Cerebellar cortex (tissue), 1 donor: ENCODE data around the gene YIPF7.
A peak's percentile ranks its signal among the peaks of the same experiment; 100 is the strongest.

Experiments used
- DNase-seq: peaks from one replicate; pipeline ENCODE4 v3.0.0-alpha.2; 2015; ENCODE audit warnings: low spot score

Gene YIPF7

GRCh38 chr4:44651425-44651824 lies at the start of gene YIPF7:
Gene YIPF7 (minus strand): TSS chr4:44651625. CDS start chr4:44650100, 1,525 bp downstream.
- peak; percentile 84 for DNase-seq

- DNase-seq, result no peak
Observed at GRCh38 chr4:44701037-44701436, 49.6 kb upstream of the YIPF7 start.

- no peak for DNase-seq
Observed at GRCh38 chr4:44700427-44700826, 49.0 kb upstream of the YIPF7 start.

- no peak for DNase-seq
Observed at GRCh38 chr4:44684648-44685047, 33.2 kb upstream of the YIPF7 start.

GRCh38 chr4:44679060-44679459 lies 27.6 kb upstream of the YIPF7 start:
- no peak for DNase-seq

- peak; percentile 94 for DNase-seq
Observed at GRCh38 chr4:44678094-44679041, 26.9 kb upstream of the YIPF7 start, which contains the start of gene GUF1. Gene GUF1 (plus strand): TSS chr4:44678420. CDS start chr4:44678623, 203 bp downstream.

GRCh38 chr4:44675366-44675765 lies 23.9 kb upstream of the YIPF7 start:
- no peak for DNase-seq

GRCh38 chr4:44674471-44674870 lies 23.0 kb upstream of the YIPF7 start:
- DNase-seq, result no peak

GRCh38 chr4:44671636-44672035 lies 20.2 kb upstream of the YIPF7 start:
- DNase-seq, result peak; percentile 93

- peak; percentile 92 for DNase-seq
Observed at GRCh38 chr4:44670506-44671199, 19.2 kb upstream of the YIPF7 start.

- no peak for DNase-seq
Observed at GRCh38 chr4:44668526-44668925, 17.1 kb upstream of the YIPF7 start.

GRCh38 chr4:44663539-44664263 lies 12.3 kb upstream of the YIPF7 start:
- no peak for DNase-seq

GRCh38 chr4:44662623-44663005 lies 11.2 kb upstream of the YIPF7 start:
- DNase-seq, result peak; percentile 25

GRCh38 chr4:44661940-44662622 lies 10.7 kb upstream of the YIPF7 start:
- DNase-seq, result no peak

- no peak for DNase-seq
Observed at GRCh38 chr4:44660396-44660795, 9.0 kb upstream of the YIPF7 start.

- peak; percentile 29 for DNase-seq
Observed at GRCh38 chr4:44652002-44652401, 577 bp upstream of the YIPF7 start.

GRCh38 chr4:44646151-44646550 lies 5.3 kb downstream of the YIPF7 start:
- no peak for DNase-seq

- DNase-seq, result peak; percentile 44
Observed at GRCh38 chr4:44638091-44638490, 13.3 kb downstream of the YIPF7 start.

- DNase-seq, result no peak
Observed at GRCh38 chr4:44632733-44633132, 18.7 kb downstream of the YIPF7 start.

GRCh38 chr4:44632089-44632488 lies 19.3 kb downstream of the YIPF7 start:
- DNase-seq, result no peak

- DNase-seq, result peak; percentile 77
Observed at GRCh38 chr4:44629280-44629866, 22.1 kb downstream of the YIPF7 start.
